Thoracic aorta (tissue), 2 donors: Measurements from ENCODE around the gene HPF1. TPM values are rescaled to one million over a fixed set of nuclear protein-coding genes. Genes with fewer than 3 reads are reported as not detected.
"Not testable (repeated sequence)": the region's sequence is repeated elsewhere in the genome, so short reads cannot be mapped to it uniquely, and the experiment has no call there.

Experiments
- ATAC-seq: fragments of 150-250 bp; one replicate; pipeline ENCODE4 v1.8.0; 2017; ENCODE audit warnings: low read depth; ENCODE audit not compliant: insufficient number of reproducible peaks, low FRiP score
- DNase-seq: peaks from one replicate; pipeline ENCODE4 v3.0.0-alpha.2; 2020; ENCODE audit warnings: low spot score
- H3K27ac ChIP-seq, 2 donors: fragments of 200-600 bp; sonication (generic); 1 replicate in 1 of 2; 2 replicates in 1 of 2; pipeline ENCODE4 v1.5.1; 2016; ENCODE audit warnings: mild to moderate bottlenecking in 2 of 2, moderate library complexity in 2 of 2
- H3K27me3 ChIP-seq: fragments of 200-600 bp; sonication (generic); replicated peaks from 2 replicates; pipeline ENCODE4 v1.6.0; 2016; ENCODE audit warnings: mild to moderate bottlenecking; ENCODE audit not compliant: insufficient read depth
- H3K36me3 ChIP-seq: fragments of 200-600 bp; sonication (generic); one replicate; pipeline ENCODE4 v1.5.1; 2016
- H3K4me1 ChIP-seq, 2 donors: fragments of 200-600 bp; sonication (generic); 1 replicate in 1 of 2; 2 replicates in 1 of 2; pipeline versions ENCODE4 v1.5.1 to v1.6.0; 2016; ENCODE audit warnings: low read depth in 2 of 2, mild to moderate bottlenecking in 1 of 2; ENCODE audit not compliant: control insufficient read depth in 1 of 2
- H3K4me3 ChIP-seq: fragments of 200-600 bp; sonication (generic); 2 replicates; pipeline ENCODE4 v1.5.1; 2016; ENCODE audit warnings: mild to moderate bottlenecking
- H3K9me3 ChIP-seq: fragments of 200-600 bp; sonication (generic); 2 replicates; pipeline ENCODE4 v1.5.1; 2016
- total RNA-seq, 2 donors: library from RNA; depleted of rRNA; stranded (reverse); fragments of >200 nt; gene quantifications; one replicate each; pipeline versions ENCODE4 v1.1.0 to v1.2.3, GENCODE V29; 2016
- TF ChIP-seq, protein P1 (sequence below): fragments of 200-600 bp; sonication (generic); IDR thresholded peaks from one replicate; pipeline ENCODE4 v1.5.1; 2019; ENCODE audit warnings: antibody characterized with exemption

Gene HPF1
- 10 to 100 TPM; 18.7 to 50.7 TPM for total RNA-seq

DNA sequence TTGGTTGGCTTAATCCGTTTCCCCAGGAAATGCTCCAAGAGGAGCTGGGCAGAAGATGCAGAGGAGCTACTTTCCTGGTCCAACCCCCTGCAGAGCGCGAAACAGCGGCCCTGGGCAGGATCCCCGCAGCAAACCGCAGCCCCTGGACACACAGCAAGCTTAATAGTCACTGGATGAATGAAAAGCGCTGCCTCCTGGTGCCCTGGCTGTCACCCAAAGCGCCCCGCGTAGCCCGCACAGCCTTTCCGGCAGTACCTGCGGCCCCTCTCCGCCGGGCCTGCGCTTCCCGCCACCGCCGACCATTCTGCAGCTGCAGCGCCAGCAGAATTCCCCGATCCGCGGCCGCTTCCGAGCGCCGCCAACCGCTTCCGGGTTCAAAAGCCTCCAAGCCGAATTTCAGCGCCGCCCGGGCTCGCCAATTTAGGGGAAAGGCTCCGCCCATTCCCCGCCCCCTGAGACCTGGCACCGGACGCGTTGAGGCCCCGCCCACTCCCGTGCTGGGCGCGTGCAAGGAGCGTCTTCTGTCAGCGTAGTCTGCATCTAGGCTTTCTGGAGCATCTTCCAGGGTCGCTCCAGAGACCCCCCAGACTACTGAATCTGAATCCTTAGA is at the start of gene HPF1:
Gene HPF1, minus strand, starts transcription at position 370 of the 610 bp plus-strand sequence. Its CDS starts 67 bp downstream, at position 303.
- ATAC-seq (peak; percentile 89), DNase-seq (peak; percentile 53)
- Histone ChIP-seq H3K9me3 (no peaks in the 10 kb centered on the region), H3K4me1 (peaks cover 7 to 19% of the 10 kb centered on the region in 2 donors), H3K36me3 (no peaks in the 10 kb centered on the region), H3K27ac (peak within 1 kb of the TSS; percentile 45 to 62), H3K4me3 (peak within 1 kb of the TSS; percentile 80), H3K27me3 (no peaks in the 10 kb centered on the region)
- TF ChIP-seq, protein P1, sequence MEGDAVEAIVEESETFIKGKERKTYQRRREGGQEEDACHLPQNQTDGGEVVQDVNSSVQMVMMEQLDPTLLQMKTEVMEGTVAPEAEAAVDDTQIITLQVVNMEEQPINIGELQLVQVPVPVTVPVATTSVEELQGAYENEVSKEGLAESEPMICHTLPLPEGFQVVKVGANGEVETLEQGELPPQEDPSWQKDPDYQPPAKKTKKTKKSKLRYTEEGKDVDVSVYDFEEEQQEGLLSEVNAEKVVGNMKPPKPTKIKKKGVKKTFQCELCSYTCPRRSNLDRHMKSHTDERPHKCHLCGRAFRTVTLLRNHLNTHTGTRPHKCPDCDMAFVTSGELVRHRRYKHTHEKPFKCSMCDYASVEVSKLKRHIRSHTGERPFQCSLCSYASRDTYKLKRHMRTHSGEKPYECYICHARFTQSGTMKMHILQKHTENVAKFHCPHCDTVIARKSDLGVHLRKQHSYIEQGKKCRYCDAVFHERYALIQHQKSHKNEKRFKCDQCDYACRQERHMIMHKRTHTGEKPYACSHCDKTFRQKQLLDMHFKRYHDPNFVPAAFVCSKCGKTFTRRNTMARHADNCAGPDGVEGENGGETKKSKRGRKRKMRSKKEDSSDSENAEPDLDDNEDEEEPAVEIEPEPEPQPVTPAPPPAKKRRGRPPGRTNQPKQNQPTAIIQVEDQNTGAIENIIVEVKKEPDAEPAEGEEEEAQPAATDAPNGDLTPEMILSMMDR, result no peak

GRCh38 chr4:169806770-169807169 is 49.0 kb upstream of the HPF1 start:
- DNase-seq, H3K9me3 ChIP-seq, H3K4me1 ChIP-seq, H3K27ac ChIP-seq, H3K36me3 ChIP-seq, H3K4me3 ChIP-seq, ATAC-seq, H3K27me3 ChIP-seq: not testable (repeated sequence)

DNA sequence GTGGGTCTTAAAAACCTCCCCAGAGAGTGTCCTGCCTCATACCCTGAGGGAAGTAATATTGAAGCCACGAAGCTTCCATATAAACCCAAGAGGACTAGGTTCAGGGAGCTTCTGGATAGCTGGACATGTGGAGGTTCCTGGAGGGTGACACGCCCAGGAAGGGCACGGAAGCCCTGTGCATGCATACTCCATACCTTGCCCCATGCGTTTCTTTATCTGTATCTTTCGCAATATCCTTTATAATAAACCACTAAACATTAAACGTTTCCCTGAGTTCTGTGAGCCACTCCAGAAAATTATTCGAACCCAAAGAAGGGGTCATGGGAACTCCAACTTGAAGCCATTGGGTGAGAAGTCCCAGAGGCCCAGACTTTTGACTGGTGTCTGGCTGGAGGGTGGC is 45.7 kb upstream of the HPF1 start:
- H3K27me3 ChIP-seq, result no peaks in the 10 kb centered on the region
- ATAC-seq (no peak), DNase-seq (no peak)
- TF ChIP-seq, protein P1, result no peak
- no peaks in the 10 kb centered on the region for H3K4me1 ChIP-seq
- no peak overlapping the region for H3K27ac ChIP-seq
- H3K4me3 ChIP-seq, result no peak overlapping the region
- H3K36me3 ChIP-seq, result no peaks in the 10 kb centered on the region
- peaks cover 3% of the 10 kb centered on the region for H3K9me3 ChIP-seq

DNA sequence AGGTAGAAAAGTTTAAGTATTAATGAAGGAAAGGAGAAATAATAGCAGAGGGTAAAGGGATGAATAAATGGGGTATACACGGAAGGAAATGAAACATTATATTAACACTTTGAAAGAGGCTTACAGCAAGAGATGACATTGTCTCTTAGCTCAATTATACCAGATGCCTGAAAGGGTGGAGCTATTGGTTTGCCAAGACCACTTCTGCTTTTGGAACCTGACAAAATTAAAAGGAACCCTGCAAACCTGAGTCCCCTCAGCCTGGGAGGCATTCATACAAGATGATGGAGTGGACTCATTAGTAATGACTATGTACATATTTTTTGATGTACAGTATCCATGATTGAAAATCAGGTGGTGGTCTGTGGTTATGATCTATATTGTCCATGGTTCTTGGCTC is 45.1 kb upstream of the HPF1 start:
- no peaks in the 10 kb centered on the region for H3K36me3 ChIP-seq
- H3K27me3 ChIP-seq, result no peaks in the 10 kb centered on the region
- TF ChIP-seq, protein P1, result no peak
- no peak overlapping the region for H3K27ac ChIP-seq
- no peak for ATAC-seq
- H3K4me3 ChIP-seq, result no peak overlapping the region
- peaks cover 3% of the 10 kb centered on the region for H3K9me3 ChIP-seq
- DNase-seq, result no peak
- no peaks in the 10 kb centered on the region for H3K4me1 ChIP-seq

- ATAC-seq (no peak), DNase-seq (no peak)
- H3K9me3 ChIP-seq, result peaks cover under 1% of the 10 kb centered on the region
- no peaks in the 10 kb centered on the region for H3K4me1 ChIP-seq
- TF ChIP-seq, protein P1, result no peak
- no peak overlapping the region for H3K4me3 ChIP-seq
- H3K27ac ChIP-seq, result no peak overlapping the region
- H3K36me3 ChIP-seq, result no peaks in the 10 kb centered on the region
- H3K27me3 ChIP-seq, result no peaks in the 10 kb centered on the region
Measured at GRCh38 chr4:169800541-169800940, 42.8 kb upstream of the HPF1 start.

DNA sequence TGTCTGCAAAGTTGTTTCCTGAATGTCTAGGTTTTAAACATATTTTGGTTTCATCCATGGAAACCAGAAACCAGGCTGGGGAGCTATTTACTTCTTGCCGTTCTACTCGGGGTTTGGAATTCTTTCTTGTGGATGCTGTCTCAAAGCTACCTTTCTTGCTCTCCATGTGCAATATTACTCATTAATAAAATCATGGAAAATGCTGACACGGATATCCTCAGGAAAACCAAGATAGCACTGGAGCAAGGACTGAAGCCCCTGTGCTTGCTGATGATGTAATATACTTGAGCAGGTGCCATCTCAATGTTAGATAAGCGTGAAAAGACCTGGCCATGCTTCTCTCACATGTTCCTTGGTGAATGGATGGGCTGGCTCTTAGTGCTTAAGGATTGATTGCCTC is 41.5 kb upstream of the HPF1 start:
- Histone ChIP-seq H3K9me3 (no peaks in the 10 kb centered on the region), H3K27me3 (no peaks in the 10 kb centered on the region), H3K4me1 (no peaks in the 10 kb centered on the region), H3K27ac (no peak overlapping the region), H3K4me3 (no peak overlapping the region), H3K36me3 (no peaks in the 10 kb centered on the region)
- TF ChIP-seq, protein P1, result no peak
- no peak for DNase-seq
- no peak for ATAC-seq
